ENCODE results near the gene CPXM2. TPM values are rescaled to one million over a fixed set of nuclear protein-coding genes. Genes with fewer than 3 reads are reported as not detected.

The CPXM2 gene
- total RNA-seq, 2 experiments from 2014 or later: not detected

DNA sequence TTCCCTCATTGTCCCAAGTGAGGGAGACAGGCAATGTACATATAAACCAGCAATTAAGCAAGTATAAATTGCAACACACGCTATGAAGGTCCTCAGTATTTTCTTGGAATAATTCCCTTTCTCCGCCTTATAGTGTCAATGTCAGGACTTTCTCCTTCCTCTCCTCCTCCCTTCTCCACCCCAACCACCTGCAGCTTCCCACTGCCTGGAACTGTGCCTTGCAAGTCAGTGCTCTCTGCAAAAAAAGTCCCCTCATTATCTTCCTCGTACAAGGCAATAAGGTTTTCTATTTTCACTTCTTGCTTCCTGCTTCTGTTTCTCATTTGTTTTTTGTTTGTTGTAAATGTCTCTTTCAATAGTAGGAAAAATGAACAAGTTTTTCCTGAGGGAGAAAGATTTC, 113.7 kb downstream of the CPXM2 start:
- Histone ChIP-seq H3K27me3 (ENCODE audit: control insufficient read depth in 1 of 2, insufficient read depth in 2 of 2, low read length in 2 of 2) (peaks cover 7 to 10% of the 10 kb centered on the region in 2 experiments), H3K4me3 (ENCODE audit: low read length) (no peak overlapping the region), H3K27ac (ENCODE audit: low read depth in 1 of 2, low read length in 2 of 2) (no peak overlapping the region), H3K36me3 (ENCODE audit: insufficient read depth, low read length) (no peaks in the 10 kb centered on the region), H3K9me3 (ENCODE audit: control insufficient read depth in 1 of 2, insufficient read depth in 1 of 2, low read length in 2 of 2) (peaks cover 7 to 12% of the 10 kb centered on the region in 2 experiments), H3K4me1 (ENCODE audit: insufficient read depth, low read length) (no peaks in the 10 kb centered on the region)
- no peak overlapping the region for H3K27ac Mint-ChIP-seq
- ChIA-PET CTCF (no interaction called here), POLR2A (no interaction called here)
- intact Hi-C loops (cut with DNase I, micrococcal nuclease): no loop called here
- ATAC-seq (ENCODE audit: poor library complexity): no peak
- TF ChIP-seq, protein P1, sequence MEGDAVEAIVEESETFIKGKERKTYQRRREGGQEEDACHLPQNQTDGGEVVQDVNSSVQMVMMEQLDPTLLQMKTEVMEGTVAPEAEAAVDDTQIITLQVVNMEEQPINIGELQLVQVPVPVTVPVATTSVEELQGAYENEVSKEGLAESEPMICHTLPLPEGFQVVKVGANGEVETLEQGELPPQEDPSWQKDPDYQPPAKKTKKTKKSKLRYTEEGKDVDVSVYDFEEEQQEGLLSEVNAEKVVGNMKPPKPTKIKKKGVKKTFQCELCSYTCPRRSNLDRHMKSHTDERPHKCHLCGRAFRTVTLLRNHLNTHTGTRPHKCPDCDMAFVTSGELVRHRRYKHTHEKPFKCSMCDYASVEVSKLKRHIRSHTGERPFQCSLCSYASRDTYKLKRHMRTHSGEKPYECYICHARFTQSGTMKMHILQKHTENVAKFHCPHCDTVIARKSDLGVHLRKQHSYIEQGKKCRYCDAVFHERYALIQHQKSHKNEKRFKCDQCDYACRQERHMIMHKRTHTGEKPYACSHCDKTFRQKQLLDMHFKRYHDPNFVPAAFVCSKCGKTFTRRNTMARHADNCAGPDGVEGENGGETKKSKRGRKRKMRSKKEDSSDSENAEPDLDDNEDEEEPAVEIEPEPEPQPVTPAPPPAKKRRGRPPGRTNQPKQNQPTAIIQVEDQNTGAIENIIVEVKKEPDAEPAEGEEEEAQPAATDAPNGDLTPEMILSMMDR (IDR thresholded peaks at IDR 0.05): no peak
- peaks cover 45% of the 10 kb centered on the region for H3K27me3 Mint-ChIP-seq
- no peaks in the 10 kb centered on the region for H3K36me3 Mint-ChIP-seq (ENCODE audit: low read depth)
- H3K9me3 Mint-ChIP-seq: peaks cover 2% of the 10 kb centered on the region
- DNase-seq: no peak
- no peaks in the 10 kb centered on the region for H3K4me1 Mint-ChIP-seq (ENCODE audit: low read depth)
- no peak overlapping the region for H3K4me3 Mint-ChIP-seq

DNA sequence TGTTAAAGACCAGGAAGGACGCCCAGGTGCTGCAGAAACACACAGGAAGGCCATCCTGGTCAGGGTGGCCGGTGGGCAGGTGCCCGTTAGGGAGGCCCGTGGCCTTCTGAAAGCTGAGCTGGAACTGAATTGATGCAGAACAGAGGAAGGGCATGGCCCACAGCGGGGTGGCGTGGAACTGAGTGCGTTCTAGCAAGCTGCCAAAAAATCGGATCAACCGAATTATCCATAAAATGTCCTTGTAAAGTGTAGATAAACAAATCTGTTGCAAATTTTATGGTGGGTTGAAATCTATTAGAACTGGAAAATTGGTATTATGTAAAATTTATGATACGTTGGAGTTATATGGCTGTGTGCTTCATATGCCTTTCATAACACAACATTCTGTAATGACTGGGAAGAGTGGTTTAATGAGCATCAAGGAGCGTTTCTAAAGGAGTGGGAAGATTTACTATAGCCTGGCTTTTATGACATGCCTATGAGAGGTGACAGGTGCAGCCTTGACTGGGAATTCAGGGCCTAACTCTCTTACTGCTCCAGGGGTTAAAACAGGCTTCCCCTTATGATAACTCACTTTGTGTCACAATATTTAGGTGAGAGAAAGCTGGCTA, 117.4 kb downstream of the CPXM2 start:
- ChIA-PET CTCF (no interaction called here), POLR2A (no interaction called here)
- Histone ChIP-seq H3K27me3 (ENCODE audit: control insufficient read depth in 1 of 2, insufficient read depth in 2 of 2, low read length in 2 of 2) (peaks cover 0 to 6% of the 10 kb centered on the region in 2 experiments), H3K9me3 (ENCODE audit: control insufficient read depth in 1 of 2, insufficient read depth in 1 of 2, low read length in 2 of 2) (peaks cover 8 to 12% of the 10 kb centered on the region in 2 experiments), H3K27ac (ENCODE audit: low read depth in 1 of 2, low read length in 2 of 2) (no peak overlapping the region), H3K4me1 (ENCODE audit: insufficient read depth, low read length) (no peaks in the 10 kb centered on the region), H3K4me3 (ENCODE audit: low read length) (no peak overlapping the region), H3K36me3 (ENCODE audit: insufficient read depth, low read length) (no peaks in the 10 kb centered on the region)
- Mint-ChIP-seq H3K27ac (no peak overlapping the region), H3K27me3 (peaks cover 25% of the 10 kb centered on the region), H3K4me1 (ENCODE audit: low read depth) (no peaks in the 10 kb centered on the region), H3K36me3 (ENCODE audit: low read depth) (no peaks in the 10 kb centered on the region), H3K4me3 (no peak overlapping the region), H3K9me3 (peaks cover 2% of the 10 kb centered on the region)
- TF ChIP-seq, protein P1 (IDR thresholded peaks at IDR 0.05): no peak
- ATAC-seq (ENCODE audit: poor library complexity): no peak
- intact Hi-C loops (cut with DNase I, micrococcal nuclease): no loop called here
- no peak for DNase-seq

DNA sequence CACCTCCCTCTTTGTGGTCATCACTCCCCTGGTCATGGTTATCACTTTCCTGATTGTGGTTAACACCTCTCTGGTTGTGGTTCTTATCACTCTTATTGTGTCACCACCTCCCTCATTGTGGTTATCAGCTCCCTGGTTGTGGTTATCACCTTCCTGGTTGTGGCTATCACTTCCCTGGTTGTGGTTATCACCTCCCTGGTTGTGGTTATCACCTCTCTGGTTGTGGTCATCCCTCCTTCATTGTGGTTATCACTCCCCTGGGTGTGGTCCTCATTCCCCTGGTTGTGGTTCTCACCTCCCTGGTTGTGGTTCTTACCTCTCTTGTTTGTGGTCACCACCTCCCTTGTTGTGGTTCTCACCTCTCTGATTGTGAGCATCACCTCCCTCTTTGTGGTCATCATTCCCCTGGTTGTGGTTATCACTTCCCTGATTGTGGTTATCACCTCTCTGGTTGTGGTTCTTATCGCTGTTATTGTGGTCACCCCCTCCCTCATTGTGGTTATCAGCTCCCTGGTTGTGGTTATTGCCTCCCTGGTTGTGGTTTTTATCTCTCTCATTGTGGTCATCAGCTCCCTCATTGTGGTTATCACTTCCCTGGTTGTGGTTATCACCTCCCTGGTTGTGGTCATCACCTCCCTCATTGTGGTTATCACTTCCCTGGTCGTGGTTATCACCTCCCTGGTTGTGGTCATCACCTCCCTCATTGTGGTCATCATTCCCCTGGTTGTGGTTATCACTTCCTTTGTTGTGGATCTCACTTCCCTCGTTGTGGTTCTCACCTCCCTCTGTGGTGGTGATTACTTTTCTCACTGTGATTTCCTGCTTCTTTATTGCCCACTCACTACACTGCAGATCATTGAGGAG, 118.7 kb downstream of the CPXM2 start:
- Histone ChIP-seq H3K4me3 (ENCODE audit: low read length) (no peak overlapping the region), H3K27ac (ENCODE audit: low read depth in 1 of 2, low read length in 2 of 2) (no peak overlapping the region), H3K4me1 (ENCODE audit: insufficient read depth, low read length) (no peaks in the 10 kb centered on the region), H3K27me3 (ENCODE audit: control insufficient read depth in 1 of 2, insufficient read depth in 2 of 2, low read length in 2 of 2) (peaks cover 0 to 2% of the 10 kb centered on the region in 2 experiments), H3K9me3 (ENCODE audit: control insufficient read depth in 1 of 2, insufficient read depth in 1 of 2, low read length in 2 of 2) (peaks cover 8 to 16% of the 10 kb centered on the region in 2 experiments), H3K36me3 (ENCODE audit: insufficient read depth, low read length) (no peaks in the 10 kb centered on the region)
- ATAC-seq (ENCODE audit: poor library complexity) (no peak), DNase-seq (peak in 3 of 14 experiments; percentile 7 to 16 (median 9))
- H3K36me3 Mint-ChIP-seq (ENCODE audit: low read depth): no peaks in the 10 kb centered on the region
- ChIA-PET CTCF (no interaction called here), POLR2A (no interaction called here)
- H3K4me3 Mint-ChIP-seq: no peak overlapping the region
- TF ChIP-seq, protein P1 (IDR thresholded peaks at IDR 0.05): no peak
- H3K9me3 Mint-ChIP-seq: peaks cover 2% of the 10 kb centered on the region
- intact Hi-C loops (cut with DNase I, micrococcal nuclease): no loop called here
- H3K27ac Mint-ChIP-seq: no peak overlapping the region
- peaks cover 13% of the 10 kb centered on the region for H3K27me3 Mint-ChIP-seq
- H3K4me1 Mint-ChIP-seq (ENCODE audit: low read depth): no peaks in the 10 kb centered on the region

Data from CD4-positive, alpha-beta T cell (primary cell).